ENCODE data around the gene ADORA3.

ADORA3 gene

GRCh38 chr1:111507411-111508201, 4.2 kb upstream of the ADORA3 start:
- DNase-seq: peak; percentile 94

GRCh38 chr1:111506561-111506960, 3.1 kb upstream of the ADORA3 start:
- DNase-seq: no peak

GRCh38 chr1:111505641-111506119, 2.2 kb upstream of the ADORA3 start:
- no peak for DNase-seq

DNA sequence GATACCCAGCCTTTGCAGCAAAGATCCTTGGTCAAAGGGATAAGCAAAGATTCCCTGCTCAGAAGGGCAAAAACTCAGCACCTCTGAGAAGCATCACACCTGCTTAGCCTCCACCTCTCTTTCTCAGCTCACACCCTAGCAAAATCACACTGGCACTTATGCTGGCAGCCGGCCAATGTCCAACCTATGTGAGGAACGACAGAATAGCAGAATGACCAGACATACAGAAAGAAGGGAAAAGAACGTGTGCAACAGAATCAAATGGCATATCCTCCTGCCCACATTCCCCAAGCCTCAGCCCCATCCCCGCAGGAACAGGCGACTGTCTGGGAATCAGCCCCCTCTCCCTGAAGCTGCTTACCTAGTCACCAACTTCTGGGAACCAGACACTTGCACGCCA, 664 bp upstream of the ADORA3 start:
- no peak for DNase-seq

GRCh38 chr1:111501645-111502044, 1.8 kb downstream of the ADORA3 start:
- DNase-seq: no peak

GRCh38 chr1:111499026-111499785, 4.2 kb downstream of the ADORA3 start:
- no peak for DNase-seq

GRCh38 chr1:111497592-111497991, 5.8 kb downstream of the ADORA3 start:
- DNase-seq: no peak

GRCh38 chr1:111496398-111496797, 7.0 kb downstream of the ADORA3 start:
- no peak for DNase-seq

GRCh38 chr1:111491070-111491469, 12.4 kb downstream of the ADORA3 start:
- DNase-seq: no peak

DNA sequence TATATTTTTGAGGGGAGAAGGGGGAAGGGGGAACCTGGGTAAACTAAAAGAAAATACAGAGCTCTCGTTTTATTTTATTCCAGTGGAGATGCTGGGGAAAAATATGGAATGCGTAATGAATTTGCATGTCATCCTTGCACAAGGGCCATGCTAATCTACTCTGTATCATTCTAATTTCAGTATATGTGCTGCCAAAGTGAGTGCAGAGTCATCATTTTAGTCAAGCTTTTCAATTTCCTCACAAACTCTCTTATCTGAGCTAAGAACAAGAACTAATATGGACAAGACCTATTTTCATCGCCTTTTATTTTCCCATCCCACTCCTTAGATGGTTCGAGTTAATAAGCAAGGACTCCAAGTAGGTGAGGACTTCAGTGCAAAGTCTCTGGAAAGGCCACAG, 13.2 kb downstream of the ADORA3 start:
- DNase-seq: no peak

DNA sequence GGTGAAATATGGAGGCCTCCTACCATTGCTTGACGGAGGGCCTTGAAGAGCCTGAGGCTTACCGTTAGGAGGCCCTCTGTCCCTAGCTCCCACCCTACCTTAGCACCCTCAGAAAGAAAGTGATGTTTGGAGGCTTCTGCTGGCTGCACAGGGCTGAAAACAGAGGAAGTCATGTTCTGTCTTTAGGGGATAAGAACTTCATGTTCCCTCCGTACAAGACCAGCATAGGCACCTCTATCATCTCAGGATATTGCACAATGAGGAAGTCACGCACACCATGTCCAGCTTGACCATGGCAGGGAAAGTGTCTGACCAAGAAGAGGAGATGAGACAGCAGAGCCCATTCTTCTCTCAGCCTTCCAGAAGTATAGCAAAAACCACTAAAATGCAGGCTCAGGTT, 13.8 kb downstream of the ADORA3 start:
- no peak for DNase-seq

DNA sequence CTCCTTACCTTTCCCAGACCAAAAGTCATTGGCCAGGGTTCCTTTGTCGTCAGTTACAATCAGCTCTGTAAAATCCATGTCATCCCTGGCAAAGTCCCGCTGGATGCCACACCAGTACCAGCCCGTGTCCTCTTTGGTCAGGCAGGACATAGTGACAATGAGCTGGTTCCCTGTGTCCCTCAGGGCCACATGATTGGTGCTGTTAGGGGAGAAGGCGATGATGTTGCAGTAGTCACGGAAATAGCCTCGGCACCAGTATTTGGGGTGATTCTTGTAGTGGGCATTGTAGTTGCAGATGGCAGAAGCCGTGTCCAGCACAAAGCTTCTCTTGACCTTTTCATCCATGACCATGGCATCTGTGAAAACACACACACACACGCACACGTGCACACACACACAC, 14.8 kb downstream of the ADORA3 start:
- no peak for DNase-seq

GRCh38 chr1:111487133-111487532, 16.3 kb downstream of the ADORA3 start:
- DNase-seq: no peak

- no peak for DNase-seq
These were observed 17.0 kb downstream of the ADORA3 start for GRCh38 chr1:111486431-111486830.

- DNase-seq: no peak
These were observed 18.9 kb downstream of the ADORA3 start for GRCh38 chr1:111484391-111485026.

DNA sequence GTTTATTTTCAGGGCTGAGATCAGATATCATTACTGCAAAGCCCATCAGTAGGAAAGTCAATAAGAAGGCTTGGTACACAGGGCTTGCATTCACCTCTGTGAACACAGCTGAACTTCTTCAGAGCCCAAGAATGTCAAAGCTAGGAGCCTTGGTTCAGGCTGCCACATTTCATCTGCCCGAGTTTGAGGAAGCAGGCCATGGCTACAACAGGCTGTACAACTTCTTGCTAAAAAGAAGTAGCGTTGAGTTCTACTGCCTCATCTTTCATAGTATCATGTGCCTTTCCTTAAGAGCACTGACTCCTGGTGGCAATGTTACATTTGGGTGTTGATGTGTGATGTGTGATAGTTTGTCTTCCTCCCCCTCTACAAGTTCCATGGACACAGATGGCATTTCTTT, 19.6 kb downstream of the ADORA3 start:
- no peak for DNase-seq

DNA sequence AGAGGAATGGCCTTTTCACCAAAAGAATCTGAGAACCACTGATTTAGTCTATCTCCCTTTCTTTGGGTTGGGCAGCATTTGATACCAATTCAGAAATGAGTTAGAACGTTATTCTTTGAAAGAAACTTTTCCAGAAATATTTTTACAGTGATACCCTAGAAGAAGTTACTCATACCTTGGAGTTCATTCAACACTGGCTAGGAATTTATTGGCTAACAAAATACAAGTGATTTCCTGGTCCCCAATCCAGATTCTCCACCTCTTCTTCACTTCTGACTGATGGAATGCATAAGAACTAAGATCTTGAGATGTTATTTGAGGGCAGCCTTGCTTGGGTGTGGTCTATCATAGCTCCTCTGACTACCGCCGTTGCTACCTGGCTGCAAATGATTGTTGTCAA, 20.3 kb downstream of the ADORA3 start:
- no peak for DNase-seq

DNA sequence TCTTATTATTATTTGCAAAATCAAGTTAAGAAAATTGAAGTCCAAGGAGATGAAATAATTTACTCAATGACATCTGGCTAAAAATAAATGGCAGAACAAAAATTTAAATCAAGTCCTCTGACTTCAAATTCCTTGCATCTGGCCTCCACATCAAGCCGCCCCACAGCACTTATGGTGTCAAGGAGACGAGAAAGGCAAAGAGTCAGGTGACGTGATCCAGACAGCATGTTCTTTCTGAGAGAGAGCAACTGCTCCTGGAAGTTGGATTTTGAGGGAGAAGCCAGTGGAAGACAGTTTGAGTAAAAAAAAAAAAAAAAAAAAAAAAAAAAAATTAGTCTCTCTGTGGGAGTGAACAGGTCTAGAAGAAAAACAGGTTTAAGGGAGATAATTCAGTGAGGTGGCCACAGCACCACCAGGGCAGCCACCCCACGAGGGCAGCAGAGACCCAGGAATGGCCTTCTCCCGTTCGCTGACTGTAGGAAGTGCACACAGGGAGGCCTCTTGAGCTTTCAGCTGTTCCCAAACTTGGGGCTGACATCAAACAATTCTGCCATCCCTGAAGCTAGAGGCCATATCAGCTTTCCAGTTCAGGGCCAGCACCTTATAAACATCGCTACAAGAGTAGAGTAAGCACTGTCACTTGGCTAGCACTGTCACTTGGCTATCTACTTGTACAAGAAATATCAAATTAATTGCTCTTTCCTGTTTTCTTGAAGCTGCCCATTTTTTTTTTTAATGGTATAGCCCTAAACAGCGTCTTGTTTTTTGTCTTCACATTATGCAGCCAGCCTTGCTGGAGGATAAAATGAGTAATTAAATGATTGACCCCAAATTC, 21.8 kb downstream of the ADORA3 start:
- DNase-seq: peak; percentile 63

DNA sequence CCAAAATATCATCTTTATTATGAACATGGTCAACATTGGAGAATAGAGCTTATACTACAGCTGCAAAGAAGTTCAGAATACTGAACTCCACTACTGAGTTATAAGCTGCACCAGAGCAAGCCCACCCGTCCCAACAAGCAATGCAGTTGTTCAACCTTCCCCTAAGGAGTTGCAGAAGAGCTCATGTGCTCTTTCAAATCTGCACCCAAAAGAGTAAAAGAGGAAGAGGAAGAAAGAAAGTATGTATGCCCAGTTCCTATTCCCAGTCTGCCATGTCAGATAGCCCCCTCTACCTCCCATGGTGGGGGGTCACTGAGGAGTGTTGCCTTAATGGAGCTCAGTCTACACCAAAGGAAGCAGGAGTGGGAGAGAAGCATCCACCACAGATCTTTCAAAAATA, 22.8 kb downstream of the ADORA3 start:
- no peak for DNase-seq

GRCh38 chr1:111476761-111477309, 26.6 kb downstream of the ADORA3 start:
- DNase-seq: peak; percentile 61

GRCh38 chr1:111476214-111476613, 27.2 kb downstream of the ADORA3 start:
- no peak for DNase-seq

DNA sequence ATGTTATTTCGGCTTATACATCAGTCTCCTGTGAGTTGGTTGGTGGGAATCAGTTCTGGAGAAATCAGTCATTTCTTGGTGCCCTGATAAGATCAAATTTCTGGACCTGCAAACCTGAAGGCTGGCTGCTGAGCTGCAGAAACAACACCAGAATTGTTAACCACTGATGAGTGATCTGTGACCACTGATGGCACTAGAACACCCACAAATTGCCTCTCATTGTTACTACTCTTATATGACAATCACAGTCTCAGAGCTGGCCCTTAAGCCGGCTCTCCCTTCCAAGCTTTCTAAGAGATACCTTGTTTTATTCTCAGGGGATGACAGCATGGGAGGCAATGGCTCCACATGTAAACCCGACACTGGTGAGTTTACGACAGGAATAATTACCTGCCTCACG, 27.7 kb downstream of the ADORA3 start:
- peak; percentile 82 for DNase-seq

DNA sequence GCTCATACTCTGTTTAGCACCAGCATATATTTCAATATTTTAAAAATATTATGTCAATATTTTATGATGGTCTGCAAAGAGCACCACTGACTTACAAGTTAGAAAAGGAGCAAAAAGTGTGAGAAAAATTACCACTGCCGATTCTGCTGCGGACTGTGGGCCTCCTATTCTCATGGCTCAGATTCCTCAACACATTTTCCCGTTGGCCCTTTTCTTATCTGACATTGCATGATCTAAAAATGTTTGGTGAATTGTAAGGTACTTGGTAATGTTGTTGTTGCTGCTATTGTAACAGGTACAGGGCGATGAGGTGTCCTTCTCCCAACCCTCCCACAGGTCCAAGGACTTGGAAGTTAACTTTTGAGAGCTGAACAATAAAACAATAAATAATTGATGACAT, 28.9 kb downstream of the ADORA3 start:
- DNase-seq: no peak
